Neural crest cell (in vitro differentiated cells): ENCODE data around the gene ABCC6. TPM values are rescaled to one million over a fixed set of nuclear protein-coding genes. Genes with fewer than 3 reads are reported as not detected.

Experiments
- DNase-seq: peaks from one replicate; pipeline ENCODE4 v3.0.0; 2021; ENCODE audit warnings: low read depth, mixed read lengths, low spot score
- H3K27ac Mint-ChIP-seq: one replicate; pipeline ENCODE4 v1.8.0; 2021; ENCODE audit warnings: mild to moderate bottlenecking, mixed read lengths; ENCODE audit not compliant: unreplicated experiment
- H3K27me3 Mint-ChIP-seq: 2 replicates; pipeline ENCODE4 v1.8.0; 2021; ENCODE audit warnings: low read depth, mild to moderate bottlenecking, mixed read lengths
- H3K36me3 Mint-ChIP-seq: 2 replicates; pipeline ENCODE4 v1.8.0; 2021; ENCODE audit warnings: low read depth, mild to moderate bottlenecking, mixed read lengths
- H3K4me1 Mint-ChIP-seq: 2 replicates; pipeline ENCODE4 v1.8.0; 2021; ENCODE audit warnings: mixed read lengths
- H3K4me3 Mint-ChIP-seq: one replicate; pipeline ENCODE4 v1.8.0; 2021; ENCODE audit warnings: mild to moderate bottlenecking, mixed read lengths
- H3K9me3 Mint-ChIP-seq: 2 replicates; pipeline ENCODE4 v1.8.0; 2021; ENCODE audit warnings: mixed read lengths
- CTCF ChIP-seq: fragments of 200-600 bp; sonication (generic); conservative IDR thresholded peaks from 2 replicates; pipeline ENCODE4 v1.5.0; 2021; ENCODE audit warnings: antibody characterized with exemption, mild to moderate bottlenecking
- total RNA-seq: library from RNA; stranded (reverse); gene quantifications from 2 replicates; pipeline ENCODE4 v1.2.1, GENCODE V29; 2021

Gene ABCC6
- total RNA-seq, 1 donor from 2014 or later, result 2.2 TPM

- Mint-ChIP-seq H3K4me1 (no peaks in the 10 kb centered on the region), H3K27me3 (no peaks in the 10 kb centered on the region), H3K9me3 (no peaks in the 10 kb centered on the region), H3K36me3 (peaks cover 21% of the 10 kb centered on the region), H3K4me3 (no peak overlapping the region), H3K27ac (no peak overlapping the region)
- no peak for TF ChIP-seq CTCF
- DNase-seq, result no peak
These were observed 120.6 kb downstream of the ABCC6 start for GRCh38 chr16:16102738-16103137.

GRCh38 chr16:16101585-16101984 is 121.7 kb downstream of the ABCC6 start:
- no peak for TF ChIP-seq CTCF
- no peaks in the 10 kb centered on the region for H3K4me1 Mint-ChIP-seq
- H3K36me3 Mint-ChIP-seq, result peaks cover 21% of the 10 kb centered on the region
- no peaks in the 10 kb centered on the region for H3K27me3 Mint-ChIP-seq
- H3K27ac Mint-ChIP-seq, result no peak overlapping the region
- DNase-seq, result no peak
- no peaks in the 10 kb centered on the region for H3K9me3 Mint-ChIP-seq
- H3K4me3 Mint-ChIP-seq, result no peak overlapping the region

- no peak for TF ChIP-seq CTCF
- H3K27ac Mint-ChIP-seq, result no peak overlapping the region
- DNase-seq, result no peak
- H3K4me3 Mint-ChIP-seq, result no peak overlapping the region
- H3K9me3 Mint-ChIP-seq, result no peaks in the 10 kb centered on the region
- peaks cover 21% of the 10 kb centered on the region for H3K36me3 Mint-ChIP-seq
- H3K4me1 Mint-ChIP-seq, result peaks cover 4% of the 10 kb centered on the region
- no peaks in the 10 kb centered on the region for H3K27me3 Mint-ChIP-seq
These were observed 122.7 kb downstream of the ABCC6 start for GRCh38 chr16:16100631-16101030.

GRCh38 chr16:16099320-16099719 is 124.0 kb downstream of the ABCC6 start:
- Mint-ChIP-seq H3K4me1 (peaks cover 4% of the 10 kb centered on the region), H3K36me3 (peaks cover 17% of the 10 kb centered on the region), H3K27ac (no peak overlapping the region), H3K4me3 (no peak overlapping the region), H3K27me3 (no peaks in the 10 kb centered on the region), H3K9me3 (no peaks in the 10 kb centered on the region)
- no peak for DNase-seq
- TF ChIP-seq CTCF, result no peak

Other genes with a start within 250 kb of the ABCC6 start
- gene NOMO3, start 9.0 kb upstream of the ABCC6 start, total RNA-seq, result 27.4 and 38.6 TPM in 2 replicates
- 6.4 and 6.6 TPM in 2 replicates for gene NPIPA7, start 155.6 kb upstream of the ABCC6 start, total RNA-seq